ENCODE results near the gene ATXN7.

The ATXN7 gene

DNA sequence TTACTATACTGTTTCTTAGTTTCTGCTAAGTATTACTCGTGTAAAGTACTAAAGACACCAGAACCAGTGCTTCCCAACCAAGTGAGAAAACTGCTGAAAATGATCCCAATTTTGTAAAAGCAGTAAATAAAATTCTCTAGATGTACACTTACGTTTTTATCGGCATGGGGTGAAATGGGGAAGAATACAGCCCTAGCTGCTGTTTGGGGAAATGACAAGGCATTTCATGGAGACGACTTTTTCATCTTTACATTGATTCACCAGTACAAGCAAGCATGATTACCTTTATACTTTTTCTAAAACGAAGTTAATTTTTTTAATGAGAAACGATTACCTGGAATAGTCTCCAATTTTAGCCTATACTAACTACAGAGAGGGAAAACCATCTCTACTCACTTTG is 158.3 kb downstream of the ATXN7 start:
- no peak for DNase-seq (ENCODE audit: low read depth)

- DNase-seq (ENCODE audit: low read depth), result no peak
Observed at GRCh38 chr3:64022451-64023186, 159.0 kb downstream of the ATXN7 start.

GRCh38 chr3:64023187-64023860 is 159.7 kb downstream of the ATXN7 start, which contains the start of gene PSMD6:
Gene PSMD6, minus strand, starts transcription at chr3:64023494. Its CDS starts 75 bp downstream, at chr3:64023419.
- peak; percentile 49 for DNase-seq (ENCODE audit: low read depth)

DNA sequence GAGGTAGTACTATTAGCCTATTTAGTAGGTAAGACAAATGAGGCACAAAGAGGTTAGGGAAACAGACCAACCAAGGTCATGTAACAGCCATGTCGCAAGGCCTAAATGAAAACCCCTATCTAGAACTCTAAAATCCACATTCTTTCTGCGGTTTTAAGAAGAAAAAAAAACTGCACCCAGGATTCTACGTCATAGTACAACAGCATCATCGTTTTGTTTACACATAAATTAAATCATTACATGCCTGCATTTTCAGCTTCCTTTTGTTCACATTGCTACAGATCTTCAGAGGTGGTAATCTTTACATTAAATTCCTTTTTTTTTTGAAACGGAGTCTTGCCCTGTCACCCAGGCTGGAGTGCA is 160.2 kb downstream of the ATXN7 start:
- no peak for DNase-seq (ENCODE audit: low read depth)

DNA sequence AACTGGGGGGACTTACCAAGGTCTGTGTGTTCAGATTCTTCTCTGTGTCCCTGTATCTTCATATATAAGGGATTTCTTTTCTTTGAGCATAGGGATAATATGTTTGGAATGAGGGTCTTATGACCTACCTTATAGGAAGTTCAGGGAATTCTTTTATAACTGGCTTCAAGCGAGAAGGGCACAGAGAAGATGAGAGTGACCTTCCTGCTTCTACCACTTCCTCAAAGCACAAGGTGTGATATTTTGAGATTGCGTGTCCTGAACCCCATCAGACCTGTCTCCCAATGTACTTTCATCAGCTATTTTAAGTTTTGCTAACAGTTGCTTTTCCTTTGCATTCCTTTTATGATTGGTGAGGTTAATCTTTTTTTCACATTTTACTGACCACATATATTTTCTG is 162.7 kb downstream of the ATXN7 start:
- no peak for DNase-seq (ENCODE audit: low read depth)

DNA sequence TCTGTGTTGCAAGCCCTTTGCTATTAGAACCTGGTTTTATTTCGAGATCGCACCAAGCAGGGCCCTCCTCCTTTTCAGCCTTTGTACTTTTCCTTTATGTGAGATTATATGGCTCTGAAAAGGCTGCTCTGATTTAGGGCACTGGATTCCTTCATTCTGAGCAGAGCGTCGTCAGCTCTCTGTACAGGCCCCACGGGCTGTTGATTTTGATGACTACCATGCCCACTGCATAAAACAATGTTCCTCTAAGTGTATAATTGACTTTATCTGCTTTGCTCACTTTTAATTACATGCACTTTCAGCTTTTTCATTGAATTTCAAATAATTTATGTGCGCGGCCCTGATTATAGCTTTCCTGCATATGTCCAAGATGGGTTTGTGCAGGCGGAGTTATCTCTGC is 164.0 kb downstream of the ATXN7 start:
- DNase-seq (ENCODE audit: low read depth), result no peak

- DNase-seq (ENCODE audit: low read depth), result no peak
Observed at GRCh38 chr3:64028754-64029153, 165.1 kb downstream of the ATXN7 start.

GRCh38 chr3:64029287-64029686 is 165.6 kb downstream of the ATXN7 start:
- DNase-seq (ENCODE audit: low read depth), result no peak

GRCh38 chr3:64030741-64031140 is 167.1 kb downstream of the ATXN7 start:
- peak; percentile 40 for DNase-seq (ENCODE audit: low read depth)

GRCh38 chr3:64031540-64032508 is 168.2 kb downstream of the ATXN7 start:
- no peak for DNase-seq (ENCODE audit: low read depth)

DNA sequence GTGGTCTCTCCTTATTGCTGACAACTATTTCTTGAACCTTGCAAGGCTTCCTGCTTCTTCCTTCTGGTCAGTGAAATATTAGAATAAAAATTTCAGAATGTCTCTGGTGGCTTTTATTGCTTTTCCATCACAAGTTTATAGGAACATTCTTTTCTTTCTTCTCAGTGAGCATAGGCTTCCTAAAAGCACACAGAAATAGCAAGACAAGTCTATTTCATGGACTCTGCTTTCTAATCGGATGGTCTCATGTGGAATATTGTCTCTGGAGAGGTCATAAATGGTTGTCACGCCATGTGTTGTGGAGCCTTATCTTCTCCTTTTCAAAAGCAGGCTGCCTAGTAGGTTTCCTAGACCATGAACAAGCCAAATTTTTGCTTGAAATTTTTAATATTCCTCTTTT is 169.4 kb downstream of the ATXN7 start:
- DNase-seq (ENCODE audit: low read depth), result no peak

GRCh38 chr3:64037084-64037483 is 173.4 kb downstream of the ATXN7 start:
- DNase-seq (ENCODE audit: low read depth), result no peak

DNA sequence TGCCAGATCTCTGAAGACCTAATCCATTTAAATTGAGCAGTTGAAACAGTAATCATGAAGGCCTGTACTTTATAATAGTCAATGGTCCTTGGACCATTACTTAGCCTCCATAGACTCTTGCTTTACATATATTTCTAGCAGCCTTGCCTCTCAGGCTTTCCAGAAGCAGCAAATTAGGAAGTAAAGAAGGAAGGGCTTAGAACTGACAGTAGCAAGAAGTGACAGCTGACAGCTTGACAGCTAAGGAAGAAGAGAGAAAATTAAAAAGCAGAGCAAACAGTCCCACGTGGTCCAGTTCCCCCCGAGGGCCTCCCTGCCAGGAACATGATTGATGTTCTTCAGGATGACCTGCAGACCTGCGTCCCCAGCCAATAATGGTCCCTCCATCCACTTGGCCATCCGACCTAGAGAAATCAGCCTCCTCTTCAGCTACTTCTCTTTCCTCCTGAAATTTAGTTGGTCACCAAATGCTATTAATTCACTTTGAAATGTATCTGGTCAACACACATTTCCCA is 174.6 kb downstream of the ATXN7 start:
- DNase-seq (ENCODE audit: low read depth), result no peak

DNA sequence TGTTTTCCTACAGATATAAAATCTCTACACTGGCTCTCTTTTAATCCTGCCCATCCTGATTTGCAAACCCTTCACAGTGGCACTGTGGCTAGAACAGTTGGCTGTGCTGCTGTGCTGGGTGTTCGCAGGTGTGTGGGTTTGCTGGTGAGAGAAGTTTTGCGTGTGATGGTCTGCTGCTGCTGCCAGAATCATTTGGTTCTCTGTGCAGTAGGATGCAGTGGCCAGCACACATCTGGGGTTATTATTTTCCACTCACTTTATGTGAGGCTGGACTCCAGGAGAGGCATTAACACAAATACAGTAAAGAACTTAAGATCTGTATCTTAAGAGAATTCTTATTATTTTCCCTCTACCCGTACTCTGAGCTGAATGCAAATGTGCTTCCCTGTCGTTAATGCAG is 175.7 kb downstream of the ATXN7 start:
- no peak for DNase-seq (ENCODE audit: low read depth)

DNA sequence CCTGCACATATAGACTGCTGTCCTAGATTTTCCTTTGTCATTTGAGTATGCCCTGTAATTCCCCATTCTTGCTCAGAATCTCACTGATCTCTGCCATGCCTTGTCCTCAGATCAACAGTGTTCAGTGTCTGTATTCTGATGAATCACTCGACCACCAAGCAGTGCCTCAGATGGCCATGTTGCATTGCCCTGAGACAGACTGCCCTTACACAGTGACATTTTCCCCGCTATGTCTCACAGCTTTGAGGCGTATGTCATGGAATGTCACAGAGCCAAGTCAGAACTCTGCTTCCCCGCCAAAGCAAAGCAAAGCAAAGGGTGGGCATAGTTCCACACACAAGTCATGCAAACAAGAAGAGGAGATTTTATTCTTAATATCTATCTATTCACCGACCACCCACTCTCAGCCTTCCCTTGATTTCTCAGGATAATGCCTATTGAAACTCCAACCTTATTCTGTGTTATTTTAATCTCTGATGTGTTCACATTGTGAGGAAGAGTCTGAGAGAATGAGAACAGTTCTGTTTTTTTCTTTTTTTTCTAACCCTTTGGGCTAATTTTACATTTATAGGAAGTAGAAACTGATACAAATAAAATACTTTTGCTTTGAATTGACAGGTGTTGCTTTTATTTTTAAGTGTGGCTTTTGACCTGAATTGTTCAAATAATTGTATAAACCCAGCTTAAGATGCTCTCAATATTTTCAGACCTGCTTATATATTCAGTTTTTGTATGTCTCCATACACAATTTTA is 176.5 kb downstream of the ATXN7 start:
- no peak for DNase-seq (ENCODE audit: low read depth)

- DNase-seq (ENCODE audit: low read depth), result no peak
Observed at GRCh38 chr3:64042952-64043351, 179.3 kb downstream of the ATXN7 start.

GRCh38 chr3:64046592-64046991 is 182.9 kb downstream of the ATXN7 start:
- DNase-seq (ENCODE audit: low read depth), result no peak

DNA sequence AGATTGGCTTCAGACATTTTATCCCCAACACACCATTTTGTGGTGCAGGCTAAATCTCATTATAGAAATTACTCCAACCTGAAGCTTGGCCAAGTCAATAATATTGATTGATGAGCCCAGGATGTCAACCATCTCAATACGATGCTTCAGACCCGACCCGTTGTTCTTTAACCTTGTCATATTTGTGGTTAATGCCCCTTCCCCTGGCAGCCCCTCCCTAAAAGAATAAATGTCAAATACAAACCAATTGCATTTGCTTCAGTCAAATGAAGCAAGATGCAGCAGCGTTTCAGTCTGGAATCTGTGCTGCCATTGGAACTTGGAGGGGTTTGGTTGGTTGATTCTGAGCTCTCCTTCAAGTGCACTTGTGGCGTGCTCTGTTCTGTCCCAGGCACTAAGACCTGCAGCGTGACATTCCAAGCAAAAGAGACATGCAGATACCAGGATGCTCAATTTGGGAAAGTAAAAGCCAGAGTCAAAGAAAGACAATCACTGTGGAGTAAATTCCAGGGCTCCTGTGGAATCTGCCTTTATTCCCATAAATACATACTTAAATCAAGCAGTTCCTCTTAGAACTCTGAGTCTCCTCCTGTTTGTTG is 183.4 kb downstream of the ATXN7 start:
- DNase-seq (ENCODE audit: low read depth), result no peak

GRCh38 chr3:64047787-64048186 is 184.1 kb downstream of the ATXN7 start:
- DNase-seq (ENCODE audit: low read depth), result no peak

DNA sequence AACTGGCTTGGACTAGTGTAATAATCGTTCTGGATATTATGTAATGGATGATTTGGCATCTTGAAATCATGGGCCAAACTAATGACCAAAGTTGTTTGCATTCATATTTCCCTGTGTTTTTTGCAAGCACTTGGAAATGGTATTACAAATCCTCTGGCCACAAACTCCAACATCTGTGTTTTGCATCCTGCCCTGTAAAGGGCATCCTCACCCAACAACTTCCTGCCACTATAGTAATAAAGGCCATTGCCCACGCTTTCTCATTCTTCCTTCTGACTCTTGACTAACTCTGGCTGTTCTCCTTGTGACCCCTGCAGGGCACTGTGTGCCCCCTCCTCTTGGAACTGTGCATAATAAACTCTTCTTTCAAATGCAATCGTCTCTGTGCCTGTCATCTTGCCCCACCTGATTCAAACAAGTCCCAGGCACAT is 185.0 kb downstream of the ATXN7 start:
- no peak for DNase-seq (ENCODE audit: low read depth)

DNA sequence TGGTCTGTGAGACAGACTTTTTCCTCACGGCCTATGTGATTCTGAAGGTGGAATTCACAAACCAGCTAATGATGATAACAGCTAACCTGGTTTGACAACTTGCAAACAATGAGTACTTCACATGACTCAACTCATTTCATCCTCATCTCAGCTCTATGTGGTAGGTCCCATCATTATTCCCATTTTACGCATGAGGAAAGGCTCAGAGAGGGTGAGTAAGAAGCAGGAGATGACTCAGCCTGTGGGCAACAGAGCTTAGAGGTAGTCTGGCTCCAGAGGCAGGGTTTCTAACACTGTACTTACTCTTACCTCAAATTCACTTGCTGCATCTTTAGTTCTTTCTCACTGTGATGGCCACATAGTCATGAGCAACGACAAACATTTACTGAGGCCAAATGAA is 185.5 kb downstream of the ATXN7 start:
- DNase-seq (ENCODE audit: low read depth), result no peak
